GM18498 (cell line): ENCODE measurements around the gene BCL11B.

Experiments
- ATAC-seq: cut with Tn5 transposase; IDR thresholded peaks from one replicate; pipeline ENCODE4 v1.9.1; 2021; ENCODE audit warnings: mild to moderate bottlenecking, moderate library complexity; ENCODE audit not compliant: unreplicated experiment

Gene BCL11B

GRCh38 chr14:99141236-99141635 lies 130.8 kb downstream of the BCL11B start:
- no peak for ATAC-seq

GRCh38 chr14:99138999-99139865 lies 132.8 kb downstream of the BCL11B start:
- ATAC-seq = no peak

DNA sequence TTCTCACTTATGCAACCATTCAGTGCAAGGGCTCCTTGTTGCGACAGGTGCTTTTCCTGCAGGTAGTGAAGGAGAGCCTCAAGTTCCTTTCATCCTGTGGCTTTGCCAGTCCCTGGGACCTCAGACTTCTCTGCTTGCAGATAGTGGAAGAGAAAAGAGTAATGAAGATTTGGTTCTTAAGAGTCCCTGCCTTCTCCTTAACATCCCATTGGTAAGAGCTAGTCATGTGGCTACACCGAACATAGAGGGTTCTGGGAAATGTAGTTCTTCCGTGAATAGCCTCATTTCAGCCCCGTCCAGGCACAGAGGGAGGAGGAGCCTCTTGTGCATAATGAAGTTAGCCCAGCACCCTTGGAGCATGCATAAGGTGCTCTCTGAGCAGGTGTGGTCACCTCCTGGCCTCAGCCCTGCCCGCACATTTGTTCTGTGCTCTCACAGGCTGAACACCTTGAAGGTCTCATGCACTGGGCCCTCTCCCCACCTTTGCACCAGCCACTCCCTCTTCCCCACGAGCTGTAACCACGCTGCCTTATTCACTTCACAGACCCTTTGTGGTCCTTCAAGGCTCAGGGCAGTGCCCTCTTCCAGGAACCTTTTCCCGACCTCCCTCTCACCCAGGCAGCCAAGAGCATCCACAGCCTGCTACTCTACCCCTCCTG lies 134.0 kb downstream of the BCL11B start:
- ATAC-seq = no peak

DNA sequence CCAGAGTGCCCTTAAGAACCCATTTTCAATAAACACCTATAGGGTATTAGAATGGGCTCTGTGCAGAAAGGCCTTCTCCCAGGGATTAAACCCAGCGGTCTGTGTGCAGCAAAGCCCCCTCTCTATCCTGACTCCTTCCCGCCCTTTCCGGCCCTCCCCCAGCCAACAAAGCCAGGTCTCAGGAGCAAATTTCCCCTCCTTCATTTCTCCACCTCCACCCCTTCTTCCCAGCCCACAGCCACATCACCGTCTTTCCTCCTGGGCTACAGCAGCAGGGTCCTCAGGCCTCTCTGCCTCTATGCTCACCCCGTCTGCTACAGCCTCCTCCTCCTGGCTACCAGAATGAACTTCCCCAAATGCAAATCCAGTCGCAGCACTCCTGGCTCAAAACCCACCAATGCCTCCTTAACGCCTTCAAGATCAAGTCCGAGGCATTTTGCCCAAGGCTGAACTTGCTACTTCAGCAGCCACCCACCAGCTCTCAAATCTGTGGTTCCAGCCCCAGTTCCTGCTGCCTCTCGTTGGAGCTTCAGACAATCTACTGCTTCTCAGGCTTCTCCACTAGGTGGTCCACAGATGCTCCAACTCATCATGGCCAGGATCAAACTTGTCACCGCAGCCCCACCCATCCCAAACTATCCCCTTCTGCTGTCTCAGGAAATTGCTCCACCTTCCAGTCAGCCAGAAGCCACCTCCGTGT lies 134.8 kb downstream of the BCL11B start:
- ATAC-seq = no peak

DNA sequence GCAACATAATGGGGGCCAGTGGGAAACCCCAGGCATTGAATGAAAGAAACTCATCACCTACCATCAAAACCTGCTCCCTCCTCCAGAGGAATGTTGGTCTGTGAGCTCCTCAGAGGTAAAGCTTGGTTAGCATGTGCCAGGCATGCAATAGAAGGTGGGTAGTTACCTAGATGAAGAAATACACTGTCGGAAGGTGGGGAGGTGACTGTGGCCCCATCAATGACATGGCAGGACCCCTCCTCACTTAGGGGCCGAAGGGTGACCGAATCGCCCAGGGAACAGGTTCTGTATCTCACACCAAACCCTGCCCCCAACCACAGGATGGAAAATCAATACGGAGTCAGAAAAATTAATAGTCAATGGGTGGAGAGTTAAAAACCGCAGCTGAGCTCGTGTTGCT lies 135.6 kb downstream of the BCL11B start:
- ATAC-seq = no peak

DNA sequence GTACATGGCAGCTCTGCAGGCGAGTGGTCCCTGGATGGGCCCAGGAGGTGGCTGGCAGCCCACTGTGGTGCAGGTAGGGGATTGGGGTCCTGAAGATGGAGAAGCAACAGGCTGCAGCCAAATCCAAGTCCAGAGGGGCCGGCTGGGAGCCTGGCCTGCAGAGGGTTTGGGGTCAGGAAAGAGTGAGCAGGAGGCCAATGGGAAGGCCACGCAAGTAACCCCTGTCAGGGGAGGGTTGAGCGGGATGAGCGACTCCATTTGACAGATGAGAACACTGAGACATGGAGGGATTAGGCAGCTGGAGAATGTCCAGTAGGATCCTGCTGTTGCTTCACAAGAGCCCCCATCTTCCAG lies 136.0 kb downstream of the BCL11B start:
- no peak for ATAC-seq

- ATAC-seq = no peak
Observed at GRCh38 chr14:99134516-99135046, 137.4 kb downstream of the BCL11B start.

GRCh38 chr14:99133636-99134515 lies 138.1 kb downstream of the BCL11B start:
- no peak for ATAC-seq

DNA sequence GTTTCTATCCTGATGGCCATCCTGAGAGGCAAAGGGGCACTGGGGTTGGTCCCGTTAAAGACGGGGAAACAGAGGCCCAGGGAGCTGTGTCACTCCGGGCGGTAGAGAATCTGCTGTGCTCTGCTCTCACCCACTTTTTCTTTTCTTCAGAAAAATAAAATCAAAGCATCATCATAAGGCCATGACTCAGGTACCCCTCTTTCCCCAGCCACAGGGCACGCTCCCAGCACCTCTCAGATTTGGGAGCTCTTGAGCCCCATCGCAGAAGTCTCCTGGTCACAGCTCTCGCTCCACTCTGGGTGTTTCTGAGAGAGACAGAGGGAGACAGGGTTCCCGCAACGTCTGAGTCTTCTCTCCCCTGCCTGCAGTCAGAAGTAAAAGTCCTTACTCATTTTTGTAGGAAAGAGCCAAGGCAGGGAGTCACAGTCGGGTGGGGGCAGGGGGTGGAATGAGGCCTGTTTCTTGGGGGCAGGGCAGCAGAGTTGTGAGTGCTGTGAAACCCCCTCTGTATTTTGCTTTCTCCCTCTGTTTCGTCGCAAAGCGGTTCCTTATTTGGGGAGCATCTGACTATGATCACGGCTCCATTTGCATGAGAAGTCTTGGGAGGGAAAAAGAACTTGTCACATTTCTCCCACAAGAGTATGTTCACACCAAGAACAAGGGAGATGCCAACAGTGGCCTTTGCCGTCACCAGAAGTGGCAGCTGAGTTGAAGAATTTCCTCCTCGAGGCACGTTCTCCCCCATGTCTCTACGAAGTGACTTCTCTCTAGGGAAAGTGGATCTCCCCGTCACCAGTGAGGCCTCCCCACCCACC lies 139.0 kb downstream of the BCL11B start:
- no peak for ATAC-seq

- ATAC-seq = no peak
Observed at GRCh38 chr14:99131632-99132271, 140.2 kb downstream of the BCL11B start.

GRCh38 chr14:99129998-99130397 lies 142.0 kb downstream of the BCL11B start:
- ATAC-seq = no peak

- no peak for ATAC-seq
Observed at GRCh38 chr14:99129211-99129696, 142.7 kb downstream of the BCL11B start.

GRCh38 chr14:99128185-99128584 lies 143.8 kb downstream of the BCL11B start:
- no peak for ATAC-seq

DNA sequence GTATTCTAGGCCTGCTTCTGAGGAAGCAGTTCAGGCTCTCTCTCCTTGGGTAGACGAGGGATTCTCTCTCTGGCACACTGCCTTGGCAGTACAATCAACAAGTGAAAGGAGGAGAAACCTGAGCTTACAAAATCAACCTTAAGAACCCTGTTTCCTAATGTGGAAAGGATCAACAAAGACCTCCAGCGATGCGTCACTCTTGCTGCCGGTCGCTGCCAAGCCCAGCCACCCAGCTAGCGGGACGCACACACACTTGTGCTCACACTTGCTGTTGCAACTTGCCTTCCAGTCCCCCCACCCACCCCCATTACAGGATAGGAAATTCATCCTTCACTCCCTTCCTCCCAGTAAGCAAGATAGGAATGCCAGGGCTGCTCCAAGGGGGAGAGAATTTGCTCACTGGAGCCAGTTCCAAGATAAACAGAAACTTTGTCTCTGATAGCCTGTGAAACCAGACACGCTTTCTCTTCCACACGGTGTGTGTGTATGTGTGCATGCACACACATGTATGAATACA lies 144.3 kb downstream of the BCL11B start:
- ATAC-seq = no peak

GRCh38 chr14:99125616-99126431 lies 146.2 kb downstream of the BCL11B start:
- no peak for ATAC-seq

- no peak for ATAC-seq
Observed at GRCh38 chr14:99125113-99125512, 146.9 kb downstream of the BCL11B start.

DNA sequence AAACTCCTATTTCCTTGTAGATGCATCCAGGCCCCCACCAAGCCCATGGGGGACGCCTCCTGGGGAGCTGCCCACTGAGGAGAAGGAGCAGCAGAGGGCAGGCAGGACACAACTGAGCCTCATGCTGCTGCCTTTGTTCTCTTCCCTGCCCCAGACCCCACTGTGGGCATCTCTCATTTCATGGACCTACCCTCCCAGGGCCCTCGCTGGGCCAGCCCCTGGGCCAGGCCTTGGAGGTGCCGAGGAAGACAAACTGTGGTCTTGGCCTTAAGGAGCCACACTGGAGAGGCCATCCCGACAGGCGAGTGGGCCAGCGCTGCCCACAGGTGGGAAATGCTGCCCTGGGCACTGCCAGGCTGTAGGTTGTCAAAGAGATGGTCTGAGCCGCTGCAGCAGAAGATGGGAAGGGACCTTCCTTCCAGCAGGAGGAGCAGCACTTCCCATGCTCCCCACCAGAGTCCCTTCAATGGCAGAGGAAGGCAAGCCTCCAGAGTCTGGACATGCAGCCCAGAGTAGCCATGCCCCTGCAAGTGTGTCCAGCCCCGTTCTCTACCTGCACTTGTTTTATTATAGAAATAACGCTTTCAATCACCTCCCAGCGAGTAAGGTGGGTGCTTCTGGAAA lies 147.4 kb downstream of the BCL11B start:
- no peak for ATAC-seq
